Mammary epithelial cell (primary cell): ENCODE data around the gene GBA3.

ENCODE experiments used
- CTCF ChIP-seq, 2 donors: IDR thresholded peaks in 1 of 2; conservative IDR thresholded peaks in 1 of 2; 2 replicates each; pipeline ENCODE4 v1.5.1; 2011 to 2012; ENCODE audit warnings: inconsistent platforms in 2 of 2, low read length in 2 of 2, mild to moderate bottlenecking in 2 of 2, control low read depth in 1 of 2, low read depth in 1 of 2; ENCODE audit not compliant: insufficient read depth in 1 of 2; ENCODE audit errors: extremely low read depth in 1 of 2
- EZH2 ChIP-seq: IDR thresholded peaks from 2 replicates; pipeline ENCODE4 v1.6.1; 2012; ENCODE audit warnings: low read length, inconsistent platforms, borderline replicate concordance

GRCh38 chr4:22670956-22671355 is 21.8 kb upstream of the GBA3 start:
- TF ChIP-seq CTCF (conservative IDR thresholded peaks at IDR 0.05 in 1 of 2, IDR thresholded peaks at IDR 0.05 in 1 of 2; ENCODE audit: extremely low read depth in 1 of 2, insufficient read depth in 1 of 2, low read depth in 1 of 2, low read length in 2 of 2) (no peak), EZH2 (no peak)
